Stimulated activated CD8-positive, alpha-beta memory T cell treated with anti-CD3 and anti-CD28 coated beads, Interleukin-4, amount 100 ng/mL, for 48 hours (primary cell): ENCODE results near the gene MYOCD.

Experiments
- DNase-seq: peaks from one replicate; pipeline ENCODE4 v3.0.0-alpha.2; 2020

MYOCD gene

GRCh38 chr17:12644623-12645022 is 21.1 kb upstream of the MYOCD start:
- DNase-seq = no peak

GRCh38 chr17:12646761-12647422 is 18.8 kb upstream of the MYOCD start:
- DNase-seq = no peak

GRCh38 chr17:12648498-12648897 is 17.2 kb upstream of the MYOCD start:
- no peak for DNase-seq

- DNase-seq = no peak
Observed at GRCh38 chr17:12655936-12656335, 9.8 kb upstream of the MYOCD start.

GRCh38 chr17:12656354-12656753 is 9.3 kb upstream of the MYOCD start:
- no peak for DNase-seq

GRCh38 chr17:12659500-12659899 is 6.2 kb upstream of the MYOCD start:
- no peak for DNase-seq

- DNase-seq = no peak
Observed at GRCh38 chr17:12664252-12664651, 1.4 kb upstream of the MYOCD start.

GRCh38 chr17:12664894-12665262 is 812 bp upstream of the MYOCD start:
- DNase-seq = no peak

GRCh38 chr17:12666718-12667117 is 1.0 kb downstream of the MYOCD start:
- no peak for DNase-seq

GRCh38 chr17:12667299-12667958 is 1.7 kb downstream of the MYOCD start:
- no peak for DNase-seq

GRCh38 chr17:12671906-12672305 is 6.2 kb downstream of the MYOCD start:
- no peak for DNase-seq

- no peak for DNase-seq
Observed at GRCh38 chr17:12672947-12673346, 7.3 kb downstream of the MYOCD start.

GRCh38 chr17:12673788-12674187 is 8.1 kb downstream of the MYOCD start:
- no peak for DNase-seq

- DNase-seq = no peak
Observed at GRCh38 chr17:12680407-12680897, 14.8 kb downstream of the MYOCD start.

- DNase-seq = no peak
Observed at GRCh38 chr17:12680993-12681392, 15.3 kb downstream of the MYOCD start.

- no peak for DNase-seq
Observed at GRCh38 chr17:12683299-12683698, 17.6 kb downstream of the MYOCD start.

- DNase-seq = no peak
Observed at GRCh38 chr17:12686486-12686885, 20.8 kb downstream of the MYOCD start.

GRCh38 chr17:12688382-12688781 is 22.7 kb downstream of the MYOCD start:
- no peak for DNase-seq

GRCh38 chr17:12691173-12691572 is 25.5 kb downstream of the MYOCD start:
- no peak for DNase-seq

GRCh38 chr17:12693640-12694039 is 27.9 kb downstream of the MYOCD start:
- DNase-seq = no peak

GRCh38 chr17:12706070-12706469 is 40.4 kb downstream of the MYOCD start:
- no peak for DNase-seq

GRCh38 chr17:12709063-12709462 is 43.4 kb downstream of the MYOCD start:
- DNase-seq = no peak

- no peak for DNase-seq
Observed at GRCh38 chr17:12712415-12712814, 46.7 kb downstream of the MYOCD start.

- no peak for DNase-seq
Observed at GRCh38 chr17:12712941-12713340, 47.3 kb downstream of the MYOCD start.

GRCh38 chr17:12719948-12720347 is 54.3 kb downstream of the MYOCD start:
- no peak for DNase-seq
